DND-41 (cell line): ENCODE results near the gene PARM1.

Experiments
- EZH2 ChIP-seq: IDR thresholded peaks from 3 replicates; pipeline ENCODE4 v1.6.1; 2012; ENCODE audit warnings: borderline replicate concordance, low read depth, mild to moderate bottlenecking, moderate library complexity, low read length, inconsistent platforms; ENCODE audit not compliant: severe bottlenecking
- TF ChIP-seq, protein P1 (sequence below): IDR thresholded peaks from 2 replicates; pipeline ENCODE4 v1.5.1; 2012; ENCODE audit warnings: borderline replicate concordance, low read length, moderate library complexity, mild to moderate bottlenecking; ENCODE audit not compliant: poor library complexity, severe bottlenecking; ENCODE audit errors: extremely low read depth

GRCh38 chr4:74919783-74920182 is 13.1 kb upstream of the PARM1 start:
- TF ChIP-seq, protein P1, sequence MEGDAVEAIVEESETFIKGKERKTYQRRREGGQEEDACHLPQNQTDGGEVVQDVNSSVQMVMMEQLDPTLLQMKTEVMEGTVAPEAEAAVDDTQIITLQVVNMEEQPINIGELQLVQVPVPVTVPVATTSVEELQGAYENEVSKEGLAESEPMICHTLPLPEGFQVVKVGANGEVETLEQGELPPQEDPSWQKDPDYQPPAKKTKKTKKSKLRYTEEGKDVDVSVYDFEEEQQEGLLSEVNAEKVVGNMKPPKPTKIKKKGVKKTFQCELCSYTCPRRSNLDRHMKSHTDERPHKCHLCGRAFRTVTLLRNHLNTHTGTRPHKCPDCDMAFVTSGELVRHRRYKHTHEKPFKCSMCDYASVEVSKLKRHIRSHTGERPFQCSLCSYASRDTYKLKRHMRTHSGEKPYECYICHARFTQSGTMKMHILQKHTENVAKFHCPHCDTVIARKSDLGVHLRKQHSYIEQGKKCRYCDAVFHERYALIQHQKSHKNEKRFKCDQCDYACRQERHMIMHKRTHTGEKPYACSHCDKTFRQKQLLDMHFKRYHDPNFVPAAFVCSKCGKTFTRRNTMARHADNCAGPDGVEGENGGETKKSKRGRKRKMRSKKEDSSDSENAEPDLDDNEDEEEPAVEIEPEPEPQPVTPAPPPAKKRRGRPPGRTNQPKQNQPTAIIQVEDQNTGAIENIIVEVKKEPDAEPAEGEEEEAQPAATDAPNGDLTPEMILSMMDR, result no peak
- no peak for TF ChIP-seq EZH2
